SK-N-SH (cell line): ENCODE results near the gene PPP1R14B. TPM values are rescaled to one million over a fixed set of nuclear protein-coding genes. Genes with fewer than 3 reads are reported as not detected.
A peak's percentile ranks its signal among the peaks of the same experiment; 100 is the strongest.

Experiments used
- CTCF ChIA-PET: fragments of 300-600, 350-600 bp; formaldehyde crosslinking; extraction: SDS; loops from one replicate; lab custom pipeline; 2021; lab: Yijun Ruan, JAX
- POLR2A ChIA-PET: fragments of 350-600 bp; sonication (Branson Sonifier 250); formaldehyde crosslinking; extraction: SDS; loops from one replicate; lab custom pipeline; 2020; ENCODE audit warnings: antibody characterized with exemption, inconsistent platforms; lab: Yijun Ruan, JAX
- DNase-seq: peaks from one replicate; pipeline ENCODE4 v3.0.0; 2012
- H2AFZ ChIP-seq: fragments of 200-600 bp; sonication (generic); 2 replicates; pipeline ENCODE4 v1.8.1; 2016; ENCODE audit warnings: antibody characterized with exemption, mild to moderate bottlenecking, low read depth
- H3F3A ChIP-seq: fragments of 200-600 bp; sonication (generic); replicated peaks from 2 replicates; pipeline ENCODE3; 2016; ENCODE audit warnings: antibody characterized with exemption, mild to moderate bottlenecking; ENCODE audit not compliant: insufficient read depth
- H3K27ac ChIP-seq, 2 experiments: fragments of 200-500 bp in 1 of 2; fragments of 200-600 bp in 1 of 2; sonication (Bioruptor generic) in 1 of 2; sonication (generic), shearing (Covaris generic) in 1 of 2; 2 replicates each; pipeline versions ENCODE4 v1.5.1 to v1.6.1; 2014 to 2016; ENCODE audit warnings: low read depth in 2 of 2, inconsistent platforms in 1 of 2, low read length in 1 of 2, mild to moderate bottlenecking in 1 of 2, mixed read lengths in 1 of 2
- H3K27me3 ChIP-seq: fragments of 200-600 bp; sonication (generic), shearing (Covaris generic); 2 replicates; pipeline ENCODE4 v1.6.1; 2016; ENCODE audit warnings: mixed run types; ENCODE audit not compliant: insufficient read depth
- H3K36me3 ChIP-seq, 2 experiments: fragments of 200-500 bp in 1 of 2; fragments of 200-600 bp in 1 of 2; sonication (Bioruptor generic) in 1 of 2; sonication (generic) in 1 of 2; replicated peaks in 1 of 2; 2 replicates each; pipeline versions ENCODE3 to v1.5.1; 2014 to 2016; ENCODE audit warnings: low read length in 1 of 2, mild to moderate bottlenecking in 1 of 2; ENCODE audit not compliant: insufficient read depth in 2 of 2, control insufficient read depth in 1 of 2
- H3K4me1 ChIP-seq, 2 experiments: fragments of 200-500 bp in 1 of 2; fragments of 200-600 bp in 1 of 2; sonication (Bioruptor generic) in 1 of 2; sonication (generic), shearing (Covaris generic) in 1 of 2; 2 replicates each; pipeline versions ENCODE4 v1.5.1 to v1.6.1; 2014 to 2016; ENCODE audit warnings: low read depth in 1 of 2, low read length in 1 of 2, mixed run types in 1 of 2; ENCODE audit not compliant: insufficient read depth in 2 of 2, control insufficient read depth in 1 of 2
- H3K4me2 ChIP-seq: fragments of 200-600 bp; sonication (generic), shearing (Covaris generic); 2 replicates; pipeline ENCODE4 v1.6.1; 2017; ENCODE audit warnings: mixed run types
- H3K4me3 ChIP-seq, 2 experiments: fragments of 200-500 bp in 1 of 2; fragments of 200-600 bp in 1 of 2; sonication (Bioruptor generic) in 1 of 2; sonication (generic), shearing (Covaris generic) in 1 of 2; 2 replicates each; pipeline versions ENCODE4 v1.5.1 to v1.8.1; 2014 to 2016; ENCODE audit warnings: low read depth in 2 of 2, inconsistent platforms in 1 of 2, low read length in 1 of 2, mild to moderate bottlenecking in 1 of 2, mixed read lengths in 1 of 2, moderate library complexity in 1 of 2
- H3K79me2 ChIP-seq: fragments of 200-600 bp; sonication (generic); 2 replicates; pipeline ENCODE4 v1.8.1; 2017; ENCODE audit warnings: mild to moderate bottlenecking; ENCODE audit not compliant: insufficient read depth
- H3K9ac ChIP-seq: fragments of 200-600 bp; sonication (generic); 2 replicates; pipeline ENCODE4 v1.6.1; 2017; ENCODE audit warnings: mixed run types
- H3K9me2 ChIP-seq: fragments of 200-600 bp; sonication (generic); 2 replicates; pipeline ENCODE4 v1.6.1; 2017; ENCODE audit warnings: mixed run types
- H3K9me3 ChIP-seq: fragments of 200-600 bp; sonication (generic); 2 replicates; pipeline ENCODE4 v1.6.1; 2017; ENCODE audit warnings: mixed run types, mild to moderate bottlenecking, moderate library complexity
- H4K20me1 ChIP-seq: fragments of 200-600 bp; sonication (generic); 2 replicates; pipeline ENCODE4 v1.6.1; 2017; ENCODE audit warnings: mild to moderate bottlenecking, mixed run types; ENCODE audit not compliant: insufficient read depth
- EP300 ChIP-seq, 2 experiments: IDR thresholded peaks; 2 replicates each; pipeline versions ENCODE4 v1.4.0 to v1.6.1; 2012; ENCODE audit warnings: borderline replicate concordance in 1 of 2, low read depth in 1 of 2, low read length in 1 of 2
- EZH2phosphoT487 ChIP-seq: fragments of 200-600 bp; sonication (generic); IDR thresholded peaks from 2 replicates; pipeline ENCODE4 v1.6.1; 2017; ENCODE audit warnings: low read depth, mixed run types, mild to moderate bottlenecking, antibody characterized with exemption, moderate library complexity, borderline replicate concordance
- FOSL2 ChIP-seq: IDR thresholded peaks from 2 replicates; pipeline ENCODE4 v1.4.0; 2012; ENCODE audit warnings: low read depth, mild to moderate bottlenecking, moderate library complexity, borderline replicate concordance
- GABPA ChIP-seq: IDR thresholded peaks from 2 replicates; pipeline ENCODE4 v1.4.0; 2012; ENCODE audit warnings: low read depth, mild to moderate bottlenecking
- GATA2 ChIP-seq: sonication (generic); formaldehyde crosslinking; IDR thresholded peaks from 2 replicates; pipeline ENCODE4 v1.5.0; 2020; ENCODE audit warnings: mild to moderate bottlenecking, missing genetic modification reagents
- IRF3 ChIP-seq: fragments of 150-350 bp; IDR thresholded peaks from 2 replicates; pipeline ENCODE4 v1.6.1; 2016; ENCODE audit warnings: mild to moderate bottlenecking, low read depth, low read length
- JUND ChIP-seq: IDR thresholded peaks from 2 replicates; pipeline ENCODE4 v1.4.0; 2012
- MEF2A ChIP-seq: IDR thresholded peaks from 2 replicates; pipeline ENCODE4 v1.4.0; 2012; ENCODE audit warnings: low read depth, borderline replicate concordance
- MXI1 ChIP-seq: IDR thresholded peaks from 2 replicates; pipeline ENCODE4 v1.6.1; 2012; ENCODE audit warnings: mild to moderate bottlenecking, low read depth, low read length, improper control_type of control experiment
- NRF1 ChIP-seq: IDR thresholded peaks from 2 replicates; pipeline ENCODE4 v1.6.1; 2012; ENCODE audit warnings: low read depth, mild to moderate bottlenecking, low read length
- REST ChIP-seq: IDR thresholded peaks from 2 replicates; pipeline ENCODE4 v1.6.1; 2012; ENCODE audit warnings: mild to moderate bottlenecking, low read depth, low read length, moderate library complexity
- SIN3A ChIP-seq: IDR thresholded peaks from 2 replicates; pipeline ENCODE4 v1.6.1; 2012; ENCODE audit warnings: low read depth, mild to moderate bottlenecking, low read length, moderate library complexity, borderline replicate concordance
- TAF1 ChIP-seq: IDR thresholded peaks from 2 replicates; pipeline ENCODE4 v1.6.1; 2012; ENCODE audit warnings: low read depth, mild to moderate bottlenecking, low read length, moderate library complexity, borderline replicate concordance
- TEAD4 ChIP-seq: IDR thresholded peaks from 2 replicates; pipeline ENCODE4 v1.4.0; 2012; ENCODE audit warnings: mild to moderate bottlenecking, borderline replicate concordance; ENCODE audit not compliant: insufficient read depth
- YY1 ChIP-seq: IDR thresholded peaks from 2 replicates; pipeline ENCODE4 v1.4.0; 2012; ENCODE audit warnings: low read depth, mild to moderate bottlenecking
- ZBTB33 ChIP-seq: IDR thresholded peaks from 2 replicates; pipeline ENCODE4 v1.4.0; 2012; ENCODE audit warnings: low read depth, borderline replicate concordance
- WGBS: methylation state at CpG from one replicate; pipeline ENCODE4 v1.1.6; 2017; ENCODE audit warnings: low lambda C conversion rate; 5-methylcytosine and 5-hydroxymethylcytosine counted together
- polyA plus RNA-seq, 3 experiments: library from polyadenylated mRNA; depleted of rRNA; stranded (reverse); fragments of >200 nt; gene quantifications; 2 replicates each; pipeline ENCODE4 v1.2.3, GENCODE V29; 2012

Gene PPP1R14B
- polyA plus RNA-seq, 1 of the 3 experiments (the other 2 are of a cell fraction) = 523 TPM

GRCh38 chr11:64216879-64217278 is 29.9 kb downstream of the PPP1R14B start:
- peak; percentile 25 for DNase-seq
- no peaks in the 10 kb centered on the region for H4K20me1 ChIP-seq
- H3K27me3 ChIP-seq = no peaks in the 10 kb centered on the region
- no peak overlapping the region for H3K4me3 ChIP-seq
- H3K27ac ChIP-seq = no peak overlapping the region
- no peak overlapping the region for H2AFZ ChIP-seq
- no peaks in the 10 kb centered on the region for H3K79me2 ChIP-seq
- ChIA-PET POLR2A (interaction anchor here (0.5 to 1.0 kb wide), 3 partner anchors 9 to 99 kb away, joined by 3 to 7 read pairs (median 4); no protein-coding TSS in a partner anchor), CTCF (interaction anchor here (0.7 to 5.7 kb wide), 5 partner anchors 11 to 84 kb away, joined by 3 to 50 read pairs (median 4); partner anchors contain the start of gene FERMT3)
- no peak for TF ChIP-seq JUND
- TF ChIP-seq NRF1 = no peak
- no peak for TF ChIP-seq YY1
- TF ChIP-seq TEAD4 = no peak
- no peak for TF ChIP-seq FOSL2
- TF ChIP-seq SIN3A = no peak
- TF ChIP-seq MXI1 = no peak
- TF ChIP-seq EP300 (IDR thresholded peaks at IDR 0.05; ENCODE audit: borderline replicate concordance in 1 of 2, low read depth in 1 of 2, low read length in 1 of 2) = no peak
- TF ChIP-seq REST = no peak
- no peak for TF ChIP-seq GATA2 (CRISPR knock-in tag)
- no peak for TF ChIP-seq EZH2phosphoT487
- no peak for TF ChIP-seq TAF1
- no peak for TF ChIP-seq ZBTB33
- no peak for TF ChIP-seq IRF3
- no peak for TF ChIP-seq GABPA
- no peak for TF ChIP-seq MEF2A
- H3K4me2 ChIP-seq = no peak overlapping the region
- H3K9ac ChIP-seq = no peak overlapping the region
- H3K36me3 ChIP-seq = no peaks in the 10 kb centered on the region
- 90% methylated on average over 6 of the region's 6 CpGs for WGBS
- no peaks in the 10 kb centered on the region for H3K9me3 ChIP-seq
- no peaks in the 10 kb centered on the region for H3K9me2 ChIP-seq
- peaks cover 5% of the 10 kb centered on the region for H3F3A ChIP-seq
- H3K4me1 ChIP-seq = peaks cover 3 to 13% of the 10 kb centered on the region in 2 experiments; a peak in 1 of 4 replicates
